H9 (cell line): Measurements from ENCODE around the gene UPF3B. TPM values are rescaled to one million over a fixed set of nuclear protein-coding genes. Genes with fewer than 3 reads are reported as not detected.
"Not testable (repeated sequence)": the region's sequence is repeated elsewhere in the genome, so short reads cannot be mapped to it uniquely, and the experiment has no call there.

ENCODE experiments used
- DNase-seq: peaks from one replicate; pipeline ENCODE4 v3.0.0-alpha.2; 2017
- H2AFZ ChIP-seq: one replicate; pipeline ENCODE4 v1.6.1; 2013; ENCODE audit warnings: mild to moderate bottlenecking, low read length, control low read depth, moderate library complexity
- H2AK5ac ChIP-seq: 2 replicates; pipeline ENCODE4 v1.6.1; 2013; ENCODE audit warnings: low read length, control low read depth, mixed read lengths; ENCODE audit not compliant: insufficient read length
- H2BK120ac ChIP-seq: one replicate; pipeline ENCODE4 v1.6.1; 2013; ENCODE audit warnings: low read depth, mild to moderate bottlenecking, low read length, control low read depth, inconsistent platforms; ENCODE audit not compliant: poor library complexity, severe bottlenecking
- H2BK12ac ChIP-seq: 2 replicates; pipeline ENCODE4 v1.6.1; 2013; ENCODE audit warnings: low read length, control low read depth, mixed read lengths, low read depth; ENCODE audit not compliant: insufficient read length
- H2BK15ac ChIP-seq: 2 replicates; pipeline ENCODE4 v1.6.1; 2013; ENCODE audit warnings: low read depth, low read length, control low read depth
- H2BK20ac ChIP-seq: one replicate; pipeline ENCODE4 v1.6.1; 2013; ENCODE audit warnings: low read depth, mild to moderate bottlenecking, low read length, control low read depth, inconsistent platforms; ENCODE audit not compliant: poor library complexity, severe bottlenecking
- H2BK5ac ChIP-seq: 2 replicates; pipeline ENCODE4 v1.6.1; 2013; ENCODE audit warnings: low read length, control low read depth, mixed read lengths; ENCODE audit not compliant: insufficient read length
- H3K14ac ChIP-seq: 2 replicates; pipeline ENCODE4 v1.6.1; 2013; ENCODE audit warnings: low read length, control low read depth; ENCODE audit not compliant: insufficient read depth
- H3K18ac ChIP-seq: 2 replicates; pipeline ENCODE4 v1.6.1; 2013; ENCODE audit warnings: low read depth, mild to moderate bottlenecking, mixed read lengths, low read length, control low read depth; ENCODE audit not compliant: insufficient read length
- H3K23ac ChIP-seq: 2 replicates; pipeline ENCODE4 v1.6.1; 2013; ENCODE audit warnings: low read length, control low read depth, mixed read lengths, low read depth; ENCODE audit not compliant: insufficient read length
- H3K23me2 ChIP-seq: 2 replicates; pipeline ENCODE4 v1.6.1; 2013; ENCODE audit warnings: low read depth, mild to moderate bottlenecking, mixed read lengths, low read length, control low read depth; ENCODE audit not compliant: insufficient read length, poor library complexity, severe bottlenecking
- H3K27ac ChIP-seq: 2 replicates; pipeline ENCODE4 v1.5.1; 2013; ENCODE audit warnings: low read length, control low read depth, mixed read lengths, low read depth; ENCODE audit not compliant: insufficient read length
- H3K27me3 ChIP-seq: 2 replicates; pipeline ENCODE4 v1.6.1; 2013; ENCODE audit warnings: low read length, control low read depth, inconsistent platforms; ENCODE audit not compliant: insufficient read depth
- H3K4ac ChIP-seq: 2 replicates; pipeline ENCODE4 v1.6.1; 2013; ENCODE audit warnings: low read depth, mild to moderate bottlenecking, control low read depth, inconsistent platforms, low read length, moderate library complexity
- H3K4me1 ChIP-seq: 2 replicates; pipeline ENCODE4 v1.6.1; 2013; ENCODE audit warnings: low read length, control low read depth, inconsistent platforms; ENCODE audit not compliant: insufficient read depth
- H3K4me2 ChIP-seq: 2 replicates; pipeline ENCODE4 v1.6.1; 2013; ENCODE audit warnings: low read length, control low read depth, mixed read lengths; ENCODE audit not compliant: insufficient read length, insufficient read depth
- H3K56ac ChIP-seq: 2 replicates; pipeline ENCODE4 v1.6.1; 2013; ENCODE audit warnings: low read depth, mild to moderate bottlenecking, mixed read lengths, low read length, control low read depth; ENCODE audit not compliant: insufficient read length
- H3K79me1 ChIP-seq: 2 replicates; pipeline ENCODE4 v1.6.1; 2013; ENCODE audit warnings: low read depth, mild to moderate bottlenecking, moderate library complexity, low read length, control low read depth, inconsistent platforms; ENCODE audit not compliant: insufficient read depth, poor library complexity, severe bottlenecking
- H3K79me2 ChIP-seq: 2 replicates; pipeline ENCODE4 v1.6.1; 2013; ENCODE audit warnings: low read length, control low read depth, inconsistent platforms; ENCODE audit not compliant: insufficient read depth
- H3K9ac ChIP-seq: 2 replicates; pipeline ENCODE4 v1.6.1; 2013; ENCODE audit warnings: low read length, control low read depth, mixed read lengths; ENCODE audit not compliant: insufficient read length; ENCODE audit errors: extremely low read depth
- H3K9me3 ChIP-seq: one replicate; pipeline ENCODE4 v1.6.1; 2013; ENCODE audit warnings: low read depth, low read length, inconsistent platforms; ENCODE audit not compliant: control insufficient read depth
- H3T11ph ChIP-seq: one replicate; pipeline ENCODE4 v1.6.1; 2013; ENCODE audit warnings: mild to moderate bottlenecking, low read length, control low read depth, inconsistent platforms
- H4K20me1 ChIP-seq: one replicate; pipeline ENCODE4 v1.6.1; 2013; ENCODE audit not compliant: control insufficient read depth, insufficient read length, insufficient read depth
- H4K5ac ChIP-seq: 2 replicates; pipeline ENCODE4 v1.6.1; 2013; ENCODE audit warnings: low read depth, mild to moderate bottlenecking, mixed read lengths, low read length, control low read depth; ENCODE audit not compliant: insufficient read length
- H4K8ac ChIP-seq: replicated peaks from 2 replicates; pipeline ENCODE4 v1.6.1; 2013; ENCODE audit warnings: low read length, control low read depth, mixed read lengths, low read depth; ENCODE audit not compliant: insufficient read length
- H4K91ac ChIP-seq: 2 replicates; pipeline ENCODE4 v1.6.1; 2013; ENCODE audit warnings: low read depth, mild to moderate bottlenecking, moderate library complexity, mixed read lengths, low read length, control low read depth; ENCODE audit not compliant: insufficient read length
- H3K27ac Mint-ChIP-seq, 3 experiments: 2 replicates in 2 of 3; 3 replicates in 1 of 3; pipeline ENCODE4 v1.8.0; 2020 to 2021; ENCODE audit warnings: mixed read lengths in 3 of 3, mild to moderate bottlenecking in 1 of 3, moderate library complexity in 1 of 3
- H3K27me3 Mint-ChIP-seq: 2 replicates; pipeline ENCODE4 v1.8.0; 2021; ENCODE audit warnings: low read depth, mild to moderate bottlenecking, moderate library complexity, mixed read lengths
- H3K36me3 Mint-ChIP-seq, 3 experiments: 2 replicates in 2 of 3; 3 replicates in 1 of 3; pipeline ENCODE4 v1.8.0; 2020 to 2021; ENCODE audit warnings: low read depth in 3 of 3, mixed read lengths in 3 of 3; ENCODE audit not compliant: insufficient read depth in 1 of 3
- H3K4me1 Mint-ChIP-seq, 2 experiments: 2 replicates each; pipeline ENCODE4 v1.8.0; 2020; ENCODE audit warnings: mixed read lengths in 2 of 2
- H3K4me3 Mint-ChIP-seq, 2 experiments: 2 replicates in 1 of 2; 3 replicates in 1 of 2; pipeline ENCODE4 v1.8.0; 2020 to 2021; ENCODE audit warnings: mild to moderate bottlenecking in 2 of 2, mixed read lengths in 2 of 2, moderate library complexity in 1 of 2
- H3K9me3 Mint-ChIP-seq, 2 experiments: 2 replicates in 1 of 2; 3 replicates in 1 of 2; pipeline ENCODE4 v1.8.0; 2020; ENCODE audit warnings: mild to moderate bottlenecking in 2 of 2, mixed read lengths in 2 of 2, moderate library complexity in 1 of 2
- CTCF ChIP-seq: fragments of 200-600 bp; sonication (generic); conservative IDR thresholded peaks from 3 replicates; pipeline ENCODE4 v1.8.0; 2021; ENCODE audit warnings: antibody characterized with exemption, mild to moderate bottlenecking
- WGBS: extraction: QIAGEN DNeasy Blood & Tissue Kit; methylation state at CpG from one replicate; pipeline ENCODE4 v1.1.7; 2013; ENCODE audit warnings: missing lambda C conversion rate, low lambda C conversion rate, mixed read lengths; ENCODE audit not compliant: insufficient read length; ENCODE audit errors: extremely low coverage; 5-methylcytosine and 5-hydroxymethylcytosine counted together
- total RNA-seq: library from RNA; stranded (reverse); gene quantifications from 2 replicates; pipeline ENCODE4 v1.2.1, GENCODE V29; 2021

Gene UPF3B
- total RNA-seq, 1 experiment from 2014 or later: 31.5 TPM

GRCh38 chrX:119826399-119826959 lies 26.3 kb downstream of the UPF3B start:
- H3K4me3 Mint-ChIP-seq: no peak overlapping the region
- H3K27ac Mint-ChIP-seq: no peak overlapping the region
- Histone ChIP-seq H2BK120ac (no peak overlapping the region), H2BK15ac (no peak overlapping the region), H3K14ac (no peak overlapping the region), H3K56ac (no peak overlapping the region), H2AFZ (no peak overlapping the region), H3K23me2 (no peaks in the 10 kb centered on the region), H2BK5ac (no peak overlapping the region), H3K79me1 (no peaks in the 10 kb centered on the region), H4K91ac (no peak overlapping the region), H3K18ac (no peak overlapping the region), H4K5ac (no peak overlapping the region), H3K27me3 (no peaks in the 10 kb centered on the region), H3K23ac (no peak overlapping the region), H3T11ph (no peak overlapping the region), H3K4me1 (no peaks in the 10 kb centered on the region), H2AK5ac (no peak overlapping the region), H3K79me2 (no peaks in the 10 kb centered on the region), H2BK12ac (no peak overlapping the region), H4K20me1 (no peaks in the 10 kb centered on the region), H4K8ac (no peak overlapping the region), H3K27ac (no peak overlapping the region), H3K9ac (no peak overlapping the region), H3K4ac (no peak overlapping the region), H2BK20ac (no peak overlapping the region), H3K4me2 (no peak overlapping the region), H3K9me3 (peaks cover 16% of the 10 kb centered on the region)
- WGBS: no CpG with 5 or more reads among the region's 7 CpGs
- H3K36me3 Mint-ChIP-seq: peaks cover 15 to 27% (median 23%) of the 10 kb centered on the region in 3 experiments
- no peak for DNase-seq
- H3K9me3 Mint-ChIP-seq: peaks cover 52 to 62% of the 10 kb centered on the region in 2 experiments
- no peaks in the 10 kb centered on the region for H3K27me3 Mint-ChIP-seq
- H3K4me1 Mint-ChIP-seq: no peaks in the 10 kb centered on the region
- TF ChIP-seq CTCF: no peak

- not testable (repeated sequence) for H2BK5ac ChIP-seq, H3K4ac ChIP-seq, H3K18ac ChIP-seq, H3K27me3 ChIP-seq, H4K20me1 ChIP-seq, H4K91ac ChIP-seq, H3K27ac Mint-ChIP-seq, H4K5ac ChIP-seq, H4K8ac ChIP-seq, H3K4me3 Mint-ChIP-seq, H3K27ac ChIP-seq, H3K27me3 Mint-ChIP-seq, H3K9ac ChIP-seq, H3K14ac ChIP-seq, H3K79me2 ChIP-seq, H3T11ph ChIP-seq, H2BK20ac ChIP-seq, H3K23ac ChIP-seq, H3K36me3 Mint-ChIP-seq, DNase-seq, H2BK12ac ChIP-seq, H3K4me1 Mint-ChIP-seq, H3K79me1 ChIP-seq, H2AFZ ChIP-seq, H3K4me2 ChIP-seq, H2AK5ac ChIP-seq, H3K4me1 ChIP-seq, H2BK120ac ChIP-seq, H3K56ac ChIP-seq, H2BK15ac ChIP-seq, H3K23me2 ChIP-seq
- WGBS: no CpG with 5 or more reads among the region's 5 CpGs
- H3K9me3 ChIP-seq: peaks cover 14% of the 10 kb centered on the region
- H3K9me3 Mint-ChIP-seq: peaks cover 45 to 46% of the 10 kb centered on the region in 2 experiments
Measured at GRCh38 chrX:119824221-119824620, 28.5 kb downstream of the UPF3B start.
